ENCODE measurements around the gene FBXO15. TPM values are rescaled to one million over a fixed set of nuclear protein-coding genes. Genes with fewer than 3 reads are reported as not detected.

Gene FBXO15
- total RNA-seq, 1 donor from 2014 or later, result not detected

- intact Hi-C loops (cut with micrococcal nuclease), result no loop called here
- no peak overlapping the region for H3K4me3 ChIP-seq
- no peaks in the 10 kb centered on the region for H3K4me1 ChIP-seq
- no peak for DNase-seq
- H3K36me3 ChIP-seq, result no peaks in the 10 kb centered on the region
- peaks cover 21% of the 10 kb centered on the region for H3K27me3 ChIP-seq (ENCODE audit: low read depth)
- H3K27ac ChIP-seq (replicated peaks), result no peak overlapping the region
- no peaks in the 10 kb centered on the region for H3K9me3 ChIP-seq (replicated peaks)
- TF ChIP-seq CTCF (IDR thresholded peaks at IDR 0.05; ENCODE audit: borderline replicate concordance), result no peak
Measured at GRCh38 chr18:74139888-74140287, 7.7 kb downstream of the FBXO15 start.

DNA sequence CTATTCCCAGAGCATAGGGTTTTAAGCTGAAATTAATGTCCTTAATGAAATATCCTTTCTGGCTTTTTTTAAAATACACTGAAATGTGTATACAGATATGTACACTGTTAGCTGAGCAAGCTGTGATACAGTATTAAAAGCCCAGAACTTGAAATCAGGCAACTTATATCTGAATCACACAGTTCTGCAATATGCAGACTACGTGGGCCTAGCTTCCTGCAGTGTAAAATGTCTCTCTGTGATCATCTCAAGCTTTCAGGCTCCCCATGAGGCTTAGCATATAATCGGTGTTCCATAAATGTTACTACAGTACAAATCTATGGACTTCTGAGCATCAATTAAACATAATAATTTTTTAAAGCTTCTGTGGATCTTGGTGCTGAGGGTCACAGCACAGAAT, 8.2 kb downstream of the FBXO15 start:
- H3K36me3 ChIP-seq, result no peaks in the 10 kb centered on the region
- no peak overlapping the region for H3K27ac ChIP-seq (replicated peaks)
- DNase-seq, result no peak
- no peak overlapping the region for H3K4me3 ChIP-seq
- intact Hi-C loops (cut with micrococcal nuclease), result no loop called here
- peaks cover 21% of the 10 kb centered on the region for H3K27me3 ChIP-seq (ENCODE audit: low read depth)
- H3K9me3 ChIP-seq (replicated peaks), result no peaks in the 10 kb centered on the region
- no peak for TF ChIP-seq CTCF (IDR thresholded peaks at IDR 0.05; ENCODE audit: borderline replicate concordance)
- H3K4me1 ChIP-seq, result no peaks in the 10 kb centered on the region

DNA sequence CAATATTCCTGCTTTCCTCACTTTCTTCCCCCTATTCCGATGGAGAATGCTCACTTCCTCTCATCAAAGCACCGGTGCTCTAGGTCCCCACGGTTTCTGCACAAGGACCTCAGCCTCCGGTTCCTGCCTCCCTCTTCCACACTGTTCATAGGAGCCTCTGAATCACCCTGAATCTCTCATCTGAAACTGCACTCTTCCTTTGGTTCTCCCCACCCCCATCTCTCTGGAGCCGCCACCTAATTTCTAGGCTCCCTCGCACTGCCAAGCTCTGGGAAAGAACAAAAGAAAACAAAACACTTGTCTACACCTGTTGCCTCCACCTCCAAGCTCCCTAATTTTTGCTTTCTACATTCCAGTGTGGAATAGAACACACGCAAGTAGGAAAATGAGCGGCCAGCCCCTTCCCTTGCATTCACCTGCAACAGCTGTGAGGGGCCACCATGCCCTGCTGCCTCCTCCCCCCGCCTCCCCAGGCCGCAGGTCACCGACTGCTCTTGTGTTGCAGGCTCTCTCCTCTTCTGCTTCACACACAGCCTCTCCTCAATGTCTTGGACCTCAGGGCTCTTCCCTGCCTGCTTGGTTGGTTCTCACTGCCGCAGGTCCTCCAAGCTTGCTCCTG, 9.6 kb downstream of the FBXO15 start:
- Histone ChIP-seq H3K27ac (replicated peaks) (no peak overlapping the region), H3K27me3 (ENCODE audit: low read depth) (peaks cover 21% of the 10 kb centered on the region), H3K36me3 (no peaks in the 10 kb centered on the region), H3K4me1 (no peaks in the 10 kb centered on the region), H3K4me3 (no peak overlapping the region), H3K9me3 (replicated peaks) (no peaks in the 10 kb centered on the region)
- intact Hi-C loops (cut with micrococcal nuclease), result no loop called here
- TF ChIP-seq CTCF (IDR thresholded peaks at IDR 0.05; ENCODE audit: borderline replicate concordance), result no peak
- no peak for DNase-seq

- intact Hi-C loops (cut with micrococcal nuclease), result no loop called here
Measured at GRCh38 chr18:74132201-74132600, 15.4 kb downstream of the FBXO15 start.

GRCh38 chr18:74131124-74131523, 16.5 kb downstream of the FBXO15 start:
- no peak for TF ChIP-seq CTCF (IDR thresholded peaks at IDR 0.05; ENCODE audit: borderline replicate concordance)
- Histone ChIP-seq H3K36me3 (no peaks in the 10 kb centered on the region), H3K27ac (replicated peaks) (no peak overlapping the region), H3K4me1 (peaks cover 8% of the 10 kb centered on the region), H3K4me3 (no peak overlapping the region), H3K27me3 (ENCODE audit: low read depth) (peaks cover 4% of the 10 kb centered on the region), H3K9me3 (replicated peaks) (no peaks in the 10 kb centered on the region)
- no peak for DNase-seq
- intact Hi-C loops (cut with micrococcal nuclease), result no loop called here

More at GRCh38 chr18:74132201-74132600, 15.4 kb downstream of the FBXO15 start:
- no peak for DNase-seq
- H3K4me3 ChIP-seq, result no peak overlapping the region
- no peak for TF ChIP-seq CTCF (IDR thresholded peaks at IDR 0.05; ENCODE audit: borderline replicate concordance)
- peaks cover 5% of the 10 kb centered on the region for H3K4me1 ChIP-seq
- H3K9me3 ChIP-seq (replicated peaks), result no peaks in the 10 kb centered on the region
- peaks cover 14% of the 10 kb centered on the region for H3K27me3 ChIP-seq (ENCODE audit: low read depth)
- no peak overlapping the region for H3K27ac ChIP-seq (replicated peaks)
- no peaks in the 10 kb centered on the region for H3K36me3 ChIP-seq
